AG10803 (cell line): ENCODE measurements around the gene CEP128.

Source experiments
- DNase-seq: peaks from one replicate; pipeline ENCODE4 v3.0.0; 2010; ENCODE audit warnings: low read depth
- H3K4me3 ChIP-seq: 2 replicates; pipeline ENCODE4 v1.5.1; 2011; ENCODE audit warnings: mild to moderate bottlenecking, low read length, control low read depth
- CTCF ChIP-seq: conservative IDR thresholded peaks from 2 replicates; pipeline ENCODE4 v1.5.1; 2011; ENCODE audit warnings: mild to moderate bottlenecking, low read length, control low read depth, inconsistent platforms

CEP128 gene

GRCh38 chr14:80865565-80865964 lies 76.0 kb downstream of the CEP128 start:
- no peak for DNase-seq
- no peak overlapping the region for H3K4me3 ChIP-seq
- TF ChIP-seq CTCF = no peak

- no peak for DNase-seq
- peak; percentile 38 for TF ChIP-seq CTCF
- no peak overlapping the region for H3K4me3 ChIP-seq
Observed at GRCh38 chr14:80862983-80863382, 78.6 kb downstream of the CEP128 start.

GRCh38 chr14:80862541-80862940 lies 79.0 kb downstream of the CEP128 start:
- no peak overlapping the region for H3K4me3 ChIP-seq
- DNase-seq = no peak

GRCh38 chr14:80850197-80850814 lies 91.2 kb downstream of the CEP128 start:
- no peak overlapping the region for H3K4me3 ChIP-seq
- peak; percentile 67 for TF ChIP-seq CTCF
- peak; percentile 53 for DNase-seq

More at GRCh38 chr14:80862541-80862940, 79.0 kb downstream of the CEP128 start:
- TF ChIP-seq CTCF = no peak

GRCh38 chr14:80847070-80847469 lies 94.5 kb downstream of the CEP128 start:
- TF ChIP-seq CTCF = no peak
- H3K4me3 ChIP-seq = no peak overlapping the region
- DNase-seq = no peak

GRCh38 chr14:80845856-80846255 lies 95.7 kb downstream of the CEP128 start:
- no peak overlapping the region for H3K4me3 ChIP-seq
- DNase-seq = no peak
- no peak for TF ChIP-seq CTCF

- no peak for DNase-seq
- H3K4me3 ChIP-seq = no peak overlapping the region
- TF ChIP-seq CTCF = no peak
Observed at GRCh38 chr14:80844872-80845271, 96.7 kb downstream of the CEP128 start.
